ENCODE data around the gene CNST. TPM values are rescaled to one million over a fixed set of nuclear protein-coding genes. Genes with fewer than 3 reads are reported as not detected.

Gene CNST
- total and polyA plus RNA-seq, 2 of the 13 experiments (the other 11 are each of a cell fraction or from before 2014, with no cell fraction given), result 6.3 to 12.4 TPM

GRCh38 chr1:246565751-246566127, 517 bp upstream of the CNST start (continued):
- TF ChIP-seq, protein P1, sequence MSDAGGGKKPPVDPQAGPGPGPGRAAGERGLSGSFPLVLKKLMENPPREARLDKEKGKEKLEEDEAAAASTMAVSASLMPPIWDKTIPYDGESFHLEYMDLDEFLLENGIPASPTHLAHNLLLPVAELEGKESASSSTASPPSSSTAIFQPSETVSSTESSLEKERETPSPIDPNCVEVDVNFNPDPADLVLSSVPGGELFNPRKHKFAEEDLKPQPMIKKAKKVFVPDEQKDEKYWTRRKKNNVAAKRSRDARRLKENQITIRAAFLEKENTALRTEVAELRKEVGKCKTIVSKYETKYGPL (CRISPR knock-in tag; IDR thresholded peaks at IDR 0.05), result peak; percentile 76
- TF ChIP-seq DBP (CRISPR knock-in tag; IDR thresholded peaks at IDR 0.05; ENCODE audit: not compliant biosample characterization) (peak; percentile 23), NFYB (CRISPR knock-in tag; IDR thresholded peaks at IDR 0.05) (no peak), ZNF550 (CRISPR knock-in tag; IDR thresholded peaks at IDR 0.05; ENCODE audit: borderline replicate concordance) (no peak), E2F2 (CRISPR knock-in tag; IDR thresholded peaks at IDR 0.05; ENCODE audit: borderline replicate concordance) (no peak), ZNF354B (CRISPR knock-in tag; IDR thresholded peaks at IDR 0.05) (0 out of 2 replicates have a peak, but pooled peaks have one; percentile 60), ZNF777 (CRISPR knock-in tag; IDR thresholded peaks at IDR 0.05) (0 out of 2 replicates have a peak, but pooled peaks have one; percentile 26), KLF15 (CRISPR knock-in tag; IDR thresholded peaks at IDR 0.05; ENCODE audit: borderline replicate concordance) (peak; percentile 16; the same call in 1 of the 2 replicates), ZNF644 (CRISPR knock-in tag; IDR thresholded peaks at IDR 0.05; ENCODE audit: low read depth) (0 out of 2 replicates have a peak, but pooled peaks have one; percentile 7), KDM5B (CRISPR knock-in tag; IDR thresholded peaks at IDR 0.05; ENCODE audit: borderline replicate concordance) (no peak), HOXA5 (CRISPR knock-in tag; IDR thresholded peaks at IDR 0.05) (0 out of 2 replicates have a peak, but pooled peaks have one; percentile 7), MED13 (CRISPR knock-in tag; IDR thresholded peaks at IDR 0.05) (0 out of 2 replicates have a peak, but pooled peaks have one; percentile 7), RBM39 (IDR thresholded peaks at IDR 0.05; ENCODE audit: low read depth, low read length, poor library complexity, severe bottlenecking) (peak; percentile 34)
- TF ChIP-seq, protein P2, sequence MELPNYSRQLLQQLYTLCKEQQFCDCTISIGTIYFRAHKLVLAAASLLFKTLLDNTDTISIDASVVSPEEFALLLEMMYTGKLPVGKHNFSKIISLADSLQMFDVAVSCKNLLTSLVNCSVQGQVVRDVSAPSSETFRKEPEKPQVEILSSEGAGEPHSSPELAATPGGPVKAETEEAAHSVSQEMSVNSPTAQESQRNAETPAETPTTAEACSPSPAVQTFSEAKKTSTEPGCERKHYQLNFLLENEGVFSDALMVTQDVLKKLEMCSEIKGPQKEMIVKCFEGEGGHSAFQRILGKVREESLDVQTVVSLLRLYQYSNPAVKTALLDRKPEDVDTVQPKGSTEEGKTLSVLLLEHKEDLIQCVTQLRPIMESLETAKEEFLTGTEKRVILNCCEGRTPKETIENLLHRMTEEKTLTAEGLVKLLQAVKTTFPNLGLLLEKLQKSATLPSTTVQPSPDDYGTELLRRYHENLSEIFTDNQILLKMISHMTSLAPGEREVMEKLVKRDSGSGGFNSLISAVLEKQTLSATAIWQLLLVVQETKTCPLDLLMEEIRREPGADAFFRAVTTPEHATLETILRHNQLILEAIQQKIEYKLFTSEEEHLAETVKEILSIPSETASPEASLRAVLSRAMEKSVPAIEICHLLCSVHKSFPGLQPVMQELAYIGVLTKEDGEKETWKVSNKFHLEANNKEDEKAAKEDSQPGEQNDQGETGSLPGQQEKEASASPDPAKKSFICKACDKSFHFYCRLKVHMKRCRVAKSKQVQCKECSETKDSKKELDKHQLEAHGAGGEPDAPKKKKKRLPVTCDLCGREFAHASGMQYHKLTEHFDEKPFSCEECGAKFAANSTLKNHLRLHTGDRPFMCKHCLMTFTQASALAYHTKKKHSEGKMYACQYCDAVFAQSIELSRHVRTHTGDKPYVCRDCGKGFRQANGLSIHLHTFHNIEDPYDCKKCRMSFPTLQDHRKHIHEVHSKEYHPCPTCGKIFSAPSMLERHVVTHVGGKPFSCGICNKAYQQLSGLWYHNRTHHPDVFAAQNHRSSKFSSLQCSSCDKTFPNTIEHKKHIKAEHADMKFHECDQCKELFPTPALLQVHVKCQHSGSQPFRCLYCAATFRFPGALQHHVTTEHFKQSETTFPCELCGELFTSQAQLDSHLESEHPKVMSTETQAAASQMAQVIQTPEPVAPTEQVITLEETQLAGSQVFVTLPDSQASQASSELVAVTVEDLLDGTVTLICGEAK (IDR thresholded peaks at IDR 0.05), result no peak
- TF ChIP-seq, protein P2 (CRISPR knock-in tag; IDR thresholded peaks at IDR 0.05), result peak; percentile 13; the same call in 1 of the 2 replicates
- TF ChIP-seq, protein P3, sequence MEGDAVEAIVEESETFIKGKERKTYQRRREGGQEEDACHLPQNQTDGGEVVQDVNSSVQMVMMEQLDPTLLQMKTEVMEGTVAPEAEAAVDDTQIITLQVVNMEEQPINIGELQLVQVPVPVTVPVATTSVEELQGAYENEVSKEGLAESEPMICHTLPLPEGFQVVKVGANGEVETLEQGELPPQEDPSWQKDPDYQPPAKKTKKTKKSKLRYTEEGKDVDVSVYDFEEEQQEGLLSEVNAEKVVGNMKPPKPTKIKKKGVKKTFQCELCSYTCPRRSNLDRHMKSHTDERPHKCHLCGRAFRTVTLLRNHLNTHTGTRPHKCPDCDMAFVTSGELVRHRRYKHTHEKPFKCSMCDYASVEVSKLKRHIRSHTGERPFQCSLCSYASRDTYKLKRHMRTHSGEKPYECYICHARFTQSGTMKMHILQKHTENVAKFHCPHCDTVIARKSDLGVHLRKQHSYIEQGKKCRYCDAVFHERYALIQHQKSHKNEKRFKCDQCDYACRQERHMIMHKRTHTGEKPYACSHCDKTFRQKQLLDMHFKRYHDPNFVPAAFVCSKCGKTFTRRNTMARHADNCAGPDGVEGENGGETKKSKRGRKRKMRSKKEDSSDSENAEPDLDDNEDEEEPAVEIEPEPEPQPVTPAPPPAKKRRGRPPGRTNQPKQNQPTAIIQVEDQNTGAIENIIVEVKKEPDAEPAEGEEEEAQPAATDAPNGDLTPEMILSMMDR (CRISPR knock-in tag; IDR thresholded peaks at IDR 0.05), result no peak

Measured in HepG2 (cell line).